HG03342 (cell line): Measurements from ENCODE around the gene PYCARD.
"Not testable (repeated sequence)": the region's sequence is repeated elsewhere in the genome, so short reads cannot be mapped to it uniquely, and the experiment has no call there.

Source experiments
- ATAC-seq: cut with Tn5 transposase; IDR thresholded peaks from one replicate; pipeline ENCODE4 v1.9.1; 2021; ENCODE audit warnings: mild to moderate bottlenecking, moderate library complexity; ENCODE audit not compliant: unreplicated experiment

Gene PYCARD

DNA sequence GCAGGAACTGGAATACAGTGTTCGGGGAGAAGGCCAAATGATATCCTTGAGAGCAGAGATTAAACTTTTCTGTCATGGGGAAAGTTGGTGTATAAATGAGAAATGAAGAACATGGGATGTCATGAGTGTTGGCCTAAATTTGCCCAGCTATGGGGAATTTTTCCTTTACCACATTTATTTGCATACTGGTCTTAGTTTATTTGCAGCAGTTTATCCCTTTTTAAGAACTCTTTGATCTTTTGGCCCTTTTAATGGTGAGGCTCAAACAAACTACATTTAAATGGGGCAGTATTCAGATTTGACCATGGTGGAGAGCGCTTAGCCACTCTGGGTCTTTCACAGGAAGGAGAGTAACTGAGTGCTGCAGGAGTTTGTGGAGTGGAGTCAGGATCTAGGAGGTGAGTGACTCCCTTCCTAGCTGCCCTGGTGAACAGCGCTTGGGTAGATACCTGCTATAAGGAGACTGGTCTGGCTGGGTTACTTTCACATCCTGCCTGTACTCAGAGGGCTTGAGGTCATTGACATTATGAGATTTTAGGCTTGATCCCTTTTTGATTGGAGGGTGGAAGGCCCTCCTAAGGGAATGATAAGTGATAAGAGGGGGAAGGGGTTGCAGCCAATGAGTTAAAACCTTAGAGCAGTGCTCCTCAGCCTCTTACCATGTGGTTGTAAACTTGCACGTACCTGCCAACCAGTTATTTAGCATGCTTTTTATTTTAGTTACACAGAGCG lies 10.7 kb downstream of the PYCARD start:
- ATAC-seq = no peak

DNA sequence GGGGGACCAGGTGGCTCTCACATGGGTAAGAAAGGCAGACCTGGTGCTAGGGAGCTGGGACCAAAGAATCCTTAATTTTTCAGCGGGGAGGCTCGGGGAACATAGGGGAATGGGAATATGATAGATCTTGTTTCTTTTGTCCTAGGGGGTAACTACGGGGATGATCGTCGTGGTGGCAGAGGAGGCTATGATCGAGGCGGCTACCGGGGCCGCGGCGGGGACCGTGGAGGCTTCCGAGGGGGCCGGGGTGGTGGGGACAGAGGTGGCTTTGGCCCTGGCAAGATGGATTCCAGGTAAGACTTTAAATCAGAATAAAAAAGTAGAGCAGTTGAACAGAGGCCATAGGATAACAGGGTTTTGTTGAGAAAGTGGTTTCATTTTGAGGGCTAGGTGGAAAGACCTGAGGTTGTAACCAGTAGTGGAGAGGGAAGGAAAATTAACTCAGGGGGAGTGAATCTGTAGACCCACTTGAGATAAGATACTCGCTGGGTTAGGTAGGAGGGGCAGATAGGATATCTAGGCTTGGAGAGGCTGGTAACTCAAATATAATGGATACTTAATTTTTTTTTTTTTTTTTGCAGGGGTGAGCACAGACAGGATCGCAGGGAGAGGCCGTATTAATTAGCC lies 11.6 kb downstream of the PYCARD start:
- no peak for ATAC-seq

DNA sequence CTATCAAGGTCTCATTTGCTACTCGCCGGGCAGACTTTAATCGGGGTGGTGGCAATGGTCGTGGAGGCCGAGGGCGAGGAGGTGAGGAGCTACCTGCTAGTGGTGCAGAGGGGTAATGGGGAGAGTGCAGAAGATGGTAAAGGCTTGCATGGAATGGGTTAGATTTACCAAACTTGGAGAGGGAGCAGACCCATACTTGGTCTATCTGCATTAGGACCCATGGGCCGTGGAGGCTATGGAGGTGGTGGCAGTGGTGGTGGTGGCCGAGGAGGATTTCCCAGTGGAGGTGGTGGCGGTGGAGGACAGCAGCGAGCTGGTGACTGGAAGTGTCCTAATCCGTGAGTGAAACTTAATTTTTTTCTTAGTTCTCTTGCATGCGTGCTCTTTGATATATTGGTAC lies 12.5 kb downstream of the PYCARD start:
- ATAC-seq = no peak

DNA sequence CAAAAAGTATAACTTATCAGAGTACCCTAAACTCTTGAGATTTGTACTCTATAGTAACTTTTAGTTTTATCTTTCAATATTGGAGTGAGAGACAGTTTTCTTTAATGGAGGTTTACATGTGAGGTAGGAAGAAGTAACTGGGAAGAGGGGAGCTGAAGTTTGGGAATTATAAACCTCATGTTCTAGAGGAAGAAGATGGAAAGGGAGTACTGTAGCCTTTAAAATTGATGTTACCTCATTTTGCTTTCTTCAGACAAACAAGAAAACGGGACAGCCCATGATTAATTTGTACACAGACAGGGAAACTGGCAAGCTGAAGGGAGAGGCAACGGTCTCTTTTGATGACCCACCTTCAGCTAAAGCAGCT lies 13.2 kb downstream of the PYCARD start:
- ATAC-seq = no peak

DNA sequence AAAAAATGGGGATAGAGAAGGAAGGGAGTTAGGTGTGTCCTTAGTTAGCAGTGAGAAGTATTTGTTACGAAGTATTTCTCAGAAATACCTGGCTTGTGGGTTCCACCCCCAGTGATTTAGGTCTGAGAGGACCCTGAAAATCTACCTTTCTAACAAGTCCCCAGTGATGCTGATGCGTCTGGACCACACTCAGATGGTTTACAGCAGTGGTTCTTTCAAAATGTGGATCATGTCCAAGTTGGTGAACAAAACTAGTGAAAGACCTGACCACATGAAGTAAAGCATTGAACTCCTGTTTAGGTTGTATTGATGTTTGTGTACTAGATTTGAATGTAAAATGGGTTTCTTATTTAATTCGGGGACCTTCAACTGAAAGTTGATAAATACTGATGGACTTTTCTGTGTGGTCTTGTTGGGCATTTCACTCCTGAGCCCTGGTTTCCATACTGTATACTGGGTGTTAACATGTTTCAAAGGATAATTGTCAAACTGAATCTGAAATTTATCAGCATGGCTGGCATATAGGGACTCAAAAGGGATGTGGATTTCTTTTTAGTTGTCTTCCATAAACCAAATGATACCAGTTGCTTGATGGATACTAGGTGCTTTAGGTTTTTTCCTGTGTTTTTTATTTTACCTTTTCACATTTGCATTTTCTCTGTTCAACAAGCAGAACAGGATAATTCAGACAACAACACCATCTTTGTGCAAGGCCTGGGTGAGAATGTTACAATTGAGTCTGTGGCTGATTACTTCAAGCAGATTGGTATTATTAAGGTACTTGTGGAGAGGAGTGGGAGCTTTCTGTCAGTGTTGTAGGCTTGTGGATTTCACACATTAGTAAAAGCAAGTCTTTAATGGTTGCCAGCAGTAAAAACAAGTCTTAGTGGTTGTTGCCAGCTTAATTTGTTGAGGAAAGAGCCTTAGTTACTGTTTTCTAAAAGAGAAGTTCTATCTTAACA lies 13.8 kb downstream of the PYCARD start:
- no peak for ATAC-seq

DNA sequence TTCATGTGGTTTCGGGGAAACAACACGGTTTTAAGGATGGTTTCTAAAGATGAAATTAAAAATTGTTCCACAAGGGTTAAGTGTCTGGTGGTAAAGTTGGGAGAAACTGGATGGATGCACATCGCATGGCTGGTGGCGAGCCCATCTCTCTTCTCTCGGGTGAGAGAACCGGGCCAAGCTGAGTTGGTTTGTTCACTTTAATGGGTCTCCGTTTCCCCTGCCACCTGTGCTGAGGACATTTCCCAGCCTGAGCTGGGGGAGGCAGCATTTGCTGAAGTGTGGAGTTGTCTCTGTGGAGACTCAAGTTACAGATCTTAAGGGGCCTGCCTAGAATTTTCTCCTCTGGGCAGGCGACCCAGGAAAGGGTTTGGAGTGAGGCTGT lies 14.8 kb downstream of the PYCARD start:
- ATAC-seq = no peak

DNA sequence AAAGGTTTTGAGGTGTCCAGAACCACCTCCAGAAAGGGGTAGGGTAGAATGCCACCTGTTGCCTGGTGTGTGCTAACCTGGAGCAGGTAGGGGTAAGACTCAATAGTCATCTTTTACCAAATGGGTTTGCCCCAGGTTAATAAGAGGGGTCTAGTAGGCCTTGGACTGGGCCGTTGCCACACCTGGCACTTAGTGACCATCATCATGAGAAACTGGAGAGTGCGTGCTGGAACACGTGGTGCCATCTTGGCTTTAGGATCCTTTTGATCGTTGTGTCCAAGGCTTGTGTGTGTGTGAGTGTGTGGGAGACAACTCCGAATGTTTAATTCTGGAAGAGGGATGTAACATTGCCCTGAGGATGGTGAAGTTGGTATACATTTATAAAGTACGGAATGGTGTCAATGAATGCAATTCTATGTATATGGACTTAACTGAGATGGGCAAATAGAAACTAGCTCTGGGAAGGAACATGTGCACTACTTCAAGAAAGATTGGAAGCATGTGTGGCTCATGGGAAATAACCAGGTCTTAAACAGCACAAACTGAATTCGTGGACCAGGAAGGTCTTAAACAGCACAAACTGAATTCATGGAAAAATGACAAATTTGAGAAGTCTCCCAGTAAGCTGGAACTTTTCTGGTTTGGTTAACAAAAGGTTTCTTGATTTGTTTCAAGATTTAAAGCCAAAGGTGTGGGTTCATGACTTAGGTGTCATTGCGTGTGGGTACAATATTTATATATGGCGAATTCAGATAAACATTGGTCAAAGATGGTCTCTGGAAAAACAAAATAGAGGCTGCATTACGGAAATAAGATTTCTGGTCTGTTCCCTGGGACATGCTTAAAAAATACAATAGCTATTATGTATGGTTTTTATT lies 15.4 kb downstream of the PYCARD start:
- no peak for ATAC-seq

DNA sequence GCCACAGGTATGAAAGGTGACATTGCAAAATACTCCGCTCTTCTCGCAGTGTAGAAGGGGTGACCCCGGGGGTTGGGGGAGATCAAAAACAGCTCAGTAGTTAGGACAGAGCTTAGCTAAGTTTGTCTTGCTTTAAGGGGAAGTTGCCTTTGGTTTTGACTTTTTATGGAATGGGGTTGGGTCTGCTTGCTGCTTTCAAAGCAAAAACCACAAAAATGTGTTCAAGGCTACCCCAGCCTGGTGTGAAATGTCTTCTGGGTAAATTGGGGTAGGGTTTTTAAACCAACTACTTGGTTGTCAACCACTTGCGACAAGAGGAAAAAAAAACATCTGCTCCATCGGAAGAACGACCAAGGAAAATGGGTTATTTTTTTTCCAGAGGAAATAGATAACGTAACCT lies 16.4 kb downstream of the PYCARD start:
- ATAC-seq = no peak

DNA sequence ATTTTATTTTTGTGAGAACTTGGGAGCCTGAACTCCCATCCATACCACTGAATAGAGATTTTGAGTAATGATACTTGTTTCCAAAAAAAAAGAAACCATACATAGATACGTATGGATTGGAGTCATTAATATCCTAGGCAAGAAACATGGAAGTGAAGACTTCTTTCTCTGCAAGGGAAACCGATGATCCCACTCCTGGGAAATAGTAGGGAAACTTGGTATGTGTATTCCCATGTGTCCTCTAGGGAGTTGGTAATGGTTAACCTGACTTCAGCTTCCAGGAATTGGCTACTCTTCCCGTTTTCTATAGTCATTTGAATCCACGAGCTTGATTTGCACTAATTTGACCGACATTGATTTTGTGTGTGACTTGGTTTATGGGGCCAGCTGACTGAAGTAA lies 17.2 kb downstream of the PYCARD start:
- ATAC-seq = no peak

DNA sequence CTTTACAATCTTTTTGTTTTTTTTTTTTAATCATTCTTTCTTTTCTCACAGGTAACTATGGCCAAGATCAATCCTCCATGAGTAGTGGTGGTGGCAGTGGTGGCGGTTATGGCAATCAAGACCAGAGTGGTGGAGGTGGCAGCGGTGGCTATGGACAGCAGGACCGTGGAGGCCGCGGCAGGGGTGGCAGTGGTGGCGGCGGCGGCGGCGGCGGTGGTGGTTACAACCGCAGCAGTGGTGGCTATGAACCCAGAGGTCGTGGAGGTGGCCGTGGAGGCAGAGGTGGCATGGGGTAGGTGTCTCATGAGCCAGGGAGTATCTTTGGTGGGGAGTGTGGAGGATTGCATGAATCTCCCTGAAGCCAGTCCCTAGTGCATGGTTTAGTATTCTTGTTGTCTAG lies 17.7 kb downstream of the PYCARD start:
- no peak for ATAC-seq

DNA sequence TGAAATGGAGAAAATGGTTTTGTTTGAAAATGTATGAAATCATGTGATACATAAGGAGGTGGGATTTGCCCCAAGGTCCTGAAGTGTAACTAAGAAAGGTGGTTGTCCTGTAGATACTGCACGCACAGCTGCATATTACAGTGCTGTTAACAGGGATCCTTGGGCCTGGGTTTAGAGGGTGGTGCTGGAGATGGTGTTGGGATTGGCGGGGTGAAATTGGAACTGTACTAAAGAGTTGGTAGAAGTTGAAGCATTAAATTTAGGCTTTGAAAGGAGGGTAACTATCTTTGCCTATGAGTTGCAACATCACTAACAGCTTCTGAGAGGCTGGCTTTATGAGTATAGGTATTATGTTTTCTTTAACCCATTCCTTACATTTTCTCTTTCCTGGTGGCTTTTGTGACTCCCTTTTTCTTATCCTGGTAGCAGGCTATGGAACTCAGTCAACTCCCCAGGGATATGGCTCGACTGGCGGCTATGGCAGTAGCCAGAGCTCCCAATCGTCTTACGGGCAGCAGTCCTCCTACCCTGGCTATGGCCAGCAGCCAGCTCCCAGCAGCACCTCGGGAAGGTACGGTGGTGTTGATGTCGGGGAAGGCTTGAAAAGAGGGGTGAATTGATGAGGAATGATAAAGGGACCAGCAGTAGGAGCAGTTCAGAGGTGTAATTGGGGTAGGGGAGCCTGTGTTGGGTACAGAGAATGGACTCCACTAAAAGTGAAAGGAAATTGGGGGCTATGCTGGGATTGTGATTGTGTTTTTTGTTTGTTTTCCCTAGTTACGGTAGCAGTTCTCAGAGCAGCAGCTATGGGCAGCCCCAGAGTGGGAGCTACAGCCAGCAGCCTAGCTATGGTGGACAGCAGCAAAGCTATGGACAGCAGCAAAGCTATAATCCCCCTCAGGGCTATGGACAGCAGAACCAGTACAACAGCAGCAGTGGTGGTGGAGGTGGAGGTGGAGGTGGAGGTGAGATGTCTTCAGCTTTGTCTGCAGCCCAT lies 18.8 kb downstream of the PYCARD start:
- no peak for ATAC-seq

DNA sequence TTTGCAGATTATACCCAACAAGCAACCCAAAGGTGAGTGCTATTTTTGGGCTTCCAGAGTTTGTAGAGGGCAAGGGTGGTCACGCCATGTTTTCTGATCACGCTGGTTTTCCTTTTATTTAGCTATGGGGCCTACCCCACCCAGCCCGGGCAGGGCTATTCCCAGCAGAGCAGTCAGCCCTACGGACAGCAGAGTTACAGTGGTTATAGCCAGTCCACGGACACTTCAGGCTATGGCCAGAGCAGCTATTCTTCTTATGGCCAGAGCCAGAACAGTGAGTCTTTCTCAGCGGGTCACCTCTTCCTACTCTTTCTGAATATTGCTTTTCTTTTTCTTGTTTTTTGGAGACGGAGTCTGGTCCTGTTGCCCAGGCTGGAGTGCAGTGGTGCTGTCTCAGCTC lies 20.2 kb downstream of the PYCARD start:
- no peak for ATAC-seq

DNA sequence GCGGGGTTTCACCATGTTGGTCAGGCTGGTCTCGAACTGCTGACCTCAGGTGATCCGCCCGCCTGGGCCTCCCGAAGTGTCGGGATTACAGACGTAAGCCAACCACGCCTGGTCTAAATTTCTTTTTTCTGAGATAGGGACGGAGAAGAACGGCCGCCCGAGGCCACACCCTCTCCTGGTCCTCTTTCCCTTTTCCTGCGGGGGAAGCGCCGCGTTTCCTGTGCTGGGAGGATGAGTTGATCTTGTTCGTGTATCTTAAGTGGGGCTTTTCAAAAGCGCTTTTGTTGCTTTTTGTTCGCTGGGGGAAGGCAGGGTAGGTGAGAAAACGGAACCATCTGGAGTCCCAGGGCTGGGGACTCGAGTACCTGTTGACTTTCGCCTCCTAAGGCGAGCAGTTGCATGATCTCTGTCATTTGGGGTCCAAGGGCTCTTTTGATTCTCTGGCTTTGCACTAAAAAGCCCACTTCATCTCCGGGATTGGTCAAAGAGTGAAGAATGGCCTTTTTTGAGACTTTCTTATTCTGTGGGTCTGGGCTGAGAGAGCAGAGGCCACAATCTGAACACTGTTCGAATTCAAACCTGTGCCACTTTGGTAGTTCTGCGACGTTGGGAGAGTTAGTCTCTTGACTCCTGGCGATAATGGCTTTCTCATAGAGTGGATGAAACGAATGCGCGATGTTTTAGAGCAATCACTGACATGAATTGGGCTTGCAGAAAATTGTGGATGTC lies 21.3 kb downstream of the PYCARD start:
- ATAC-seq = no peak

DNA sequence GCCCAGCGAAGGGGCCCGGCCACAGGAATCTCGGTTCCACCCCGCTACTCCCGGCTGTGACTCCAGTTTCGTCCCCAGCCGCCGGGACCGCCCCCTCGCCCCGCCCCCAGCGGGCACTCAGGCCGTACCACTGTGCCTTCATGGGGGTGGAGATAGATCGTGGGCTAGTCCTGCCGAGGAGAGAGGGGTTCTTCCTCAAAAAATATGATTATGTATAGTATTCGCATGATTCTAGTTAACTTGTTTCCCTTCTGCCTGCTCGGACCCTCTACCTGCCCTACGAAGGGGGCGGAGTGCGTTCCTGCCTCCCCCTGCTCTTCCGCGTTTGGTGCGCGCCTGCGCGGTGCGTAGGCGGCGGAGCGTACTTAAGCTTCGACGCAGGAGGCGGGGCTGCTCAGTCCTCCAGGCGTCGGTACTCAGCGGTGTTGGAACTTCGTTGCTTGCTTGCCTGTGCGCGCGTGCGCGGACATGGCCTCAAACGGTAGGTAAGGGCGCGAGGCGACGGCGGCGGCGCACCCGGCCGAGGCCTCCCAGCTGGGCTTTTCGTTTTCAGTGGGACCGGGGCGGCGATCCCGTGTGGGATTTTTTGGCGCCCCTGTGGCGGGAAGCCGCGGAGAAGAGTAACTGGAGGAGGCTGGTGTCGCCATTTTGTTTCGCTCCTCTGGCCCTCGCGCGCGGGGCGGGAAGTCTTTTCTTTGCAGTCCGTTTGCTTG lies 22.7 kb downstream of the PYCARD start, which contains the start of gene FUS:
Gene FUS (plus strand): TSS at position 393 of the 713 bp plus-strand sequence. CDS start 76 bp downstream, at position 469.
- ATAC-seq = peak; percentile 55

DNA sequence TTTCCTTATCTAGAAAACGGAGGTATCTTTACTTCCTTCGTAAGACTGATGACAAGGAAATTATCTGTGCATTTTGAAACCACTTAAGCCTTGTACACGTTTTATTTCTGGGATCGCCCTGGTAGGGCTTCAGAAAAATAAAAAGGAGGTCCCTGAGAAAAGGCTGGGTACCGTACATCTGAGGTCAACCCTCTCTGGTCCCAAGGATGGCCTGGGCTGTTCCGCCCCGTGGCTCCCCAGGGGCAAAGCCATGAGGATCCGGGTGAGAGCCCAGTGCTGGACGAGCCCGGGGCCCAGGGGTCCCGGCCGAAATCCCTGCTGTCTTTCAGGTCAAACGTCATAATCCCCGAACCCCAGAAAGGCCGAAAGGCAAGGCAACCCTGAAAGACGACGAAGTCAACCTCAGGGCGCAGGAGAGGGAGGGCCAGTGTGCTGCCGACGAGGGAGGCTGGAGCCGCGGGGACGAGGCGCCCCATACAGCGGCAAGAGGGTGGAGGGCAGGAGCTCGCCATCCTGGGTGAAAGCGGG lies 23.3 kb downstream of the PYCARD start:
- ATAC-seq = peak; percentile 3

DNA sequence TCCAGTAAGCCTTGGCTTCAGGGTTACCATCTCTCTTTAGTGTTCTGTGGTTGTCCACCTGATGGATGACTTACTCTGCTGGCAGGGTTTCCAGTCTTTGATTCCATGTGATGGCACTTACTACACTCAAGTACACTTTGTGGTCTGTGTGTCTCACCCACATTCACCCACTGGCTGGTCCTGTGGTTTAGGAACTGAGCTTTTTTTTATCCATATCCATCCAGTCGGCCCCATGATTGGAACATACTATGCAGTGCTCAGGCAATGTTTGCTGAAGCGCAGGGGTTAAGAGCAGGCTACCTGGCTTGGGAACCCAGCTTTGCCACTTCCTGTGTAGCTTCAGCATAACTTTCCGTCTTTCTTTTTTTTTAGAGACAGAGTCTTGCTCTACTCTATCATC lies 25.4 kb downstream of the PYCARD start:
- no peak for ATAC-seq

DNA sequence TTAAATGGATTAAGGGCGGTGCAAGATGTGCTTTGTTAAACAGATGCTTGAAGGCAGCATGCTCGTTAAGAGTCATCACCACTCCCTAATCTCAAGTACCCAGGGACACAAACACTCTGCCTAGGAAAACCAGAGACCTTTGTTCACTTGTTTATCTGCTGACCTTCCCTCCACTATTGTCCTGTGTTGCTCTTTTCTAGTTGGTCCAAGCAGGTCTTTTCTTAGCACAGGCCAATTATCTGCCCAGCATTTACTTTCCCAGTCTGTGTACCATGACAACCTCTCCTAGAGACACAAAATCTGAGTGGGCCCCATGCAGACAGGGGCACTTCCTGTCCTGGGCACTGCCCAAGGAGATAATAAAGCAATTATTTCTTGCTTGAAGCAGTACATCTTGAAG lies 32.5 kb downstream of the PYCARD start:
- ATAC-seq = not testable (repeated sequence)

DNA sequence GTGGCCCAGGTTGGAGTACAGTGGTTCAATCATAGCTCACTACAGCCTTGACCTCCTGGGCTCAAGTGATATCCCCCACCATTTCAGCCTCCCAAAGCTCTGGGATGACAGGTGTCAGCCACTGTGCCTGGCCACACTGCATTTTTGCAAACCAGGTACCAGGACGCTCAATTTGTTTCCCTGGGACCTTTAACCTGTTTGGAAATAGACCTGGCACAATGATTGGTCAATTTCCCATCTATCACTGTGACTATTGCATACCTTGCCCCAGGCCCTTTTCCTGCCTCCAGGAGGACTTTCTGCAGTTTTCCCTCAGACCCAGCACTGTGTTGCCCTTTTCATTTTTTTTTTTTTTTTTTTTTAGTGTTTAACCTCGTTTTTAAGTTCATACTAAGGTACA lies 33.7 kb downstream of the PYCARD start:
- no peak for ATAC-seq
